NCI-H2171 (cell line): ENCODE measurements around the gene ZNF790.
A peak's percentile ranks its signal among the peaks of the same experiment; 100 is the strongest.

Source experiments
- DNase-seq: peaks from one replicate; lab custom pipeline; 2025; lab: John Stamatoyannopoulos, UW

The ZNF790 gene

GRCh38 chr19:36772311-36773222 is 65.6 kb downstream of the ZNF790 start, which contains the start of gene ZNF850:
Gene ZNF850 (minus strand): TSS chr19:36772807. CDS start chr19:36762606, 10,201 bp downstream.
- DNase-seq = peak; percentile 86

GRCh38 chr19:36771261-36772231 is 66.6 kb downstream of the ZNF790 start:
- no peak for DNase-seq
